Ecto neural progenitor cell (in vitro differentiated cells): ENCODE measurements around the gene MUC21.

ENCODE experiments used
- DNase-seq: peaks from one replicate; pipeline ENCODE4 v3.0.0-alpha.2; 2018; ENCODE audit warnings: low spot score

MUC21 gene

GRCh38 chr6:30983439-30983838 is at the start of gene MUC21:
Gene MUC21, plus strand, starts transcription at chr6:30983718. Its CDS starts 241 bp downstream, at chr6:30983959.
- no peak for DNase-seq

- DNase-seq = no peak
These were observed 48.5 kb upstream of the MUC21 start for GRCh38 chr6:30935018-30935417.

DNA sequence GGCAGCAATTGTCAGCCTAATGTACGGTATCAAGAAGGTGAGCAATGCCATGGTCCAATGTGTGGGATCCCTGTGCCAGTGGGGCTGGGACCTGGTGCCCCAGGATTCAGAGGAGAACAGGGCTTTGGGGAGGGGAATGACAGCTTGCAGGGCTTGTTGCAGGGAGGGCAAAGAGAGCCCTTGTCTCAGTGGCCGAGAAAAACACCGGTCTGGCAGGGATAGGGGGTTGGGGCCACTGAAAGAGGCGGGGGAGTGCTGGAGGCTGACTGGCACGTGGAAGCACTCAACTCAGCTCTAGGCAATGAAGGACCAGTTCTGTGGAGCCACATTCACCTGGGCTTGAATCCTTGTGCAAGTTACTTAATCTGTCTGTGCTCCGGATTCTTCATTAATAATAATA is 46.3 kb upstream of the MUC21 start:
- no peak for DNase-seq

GRCh38 chr6:30938730-30939129 is 44.8 kb upstream of the MUC21 start:
- no peak for DNase-seq

GRCh38 chr6:30939473-30939872 is 44.0 kb upstream of the MUC21 start:
- no peak for DNase-seq

- no peak for DNase-seq
These were observed 43.0 kb upstream of the MUC21 start, which contains the start of gene MUCL3 for GRCh38 chr6:30940361-30940986. Gene MUCL3, plus strand, starts transcription at chr6:30940973. Its CDS starts 27 bp downstream, at chr6:30941000.

- DNase-seq = peak; percentile 91
These were observed 41.0 kb upstream of the MUC21 start for GRCh38 chr6:30942338-30943060.

- DNase-seq = no peak
These were observed 39.5 kb upstream of the MUC21 start for GRCh38 chr6:30944051-30944450.

DNA sequence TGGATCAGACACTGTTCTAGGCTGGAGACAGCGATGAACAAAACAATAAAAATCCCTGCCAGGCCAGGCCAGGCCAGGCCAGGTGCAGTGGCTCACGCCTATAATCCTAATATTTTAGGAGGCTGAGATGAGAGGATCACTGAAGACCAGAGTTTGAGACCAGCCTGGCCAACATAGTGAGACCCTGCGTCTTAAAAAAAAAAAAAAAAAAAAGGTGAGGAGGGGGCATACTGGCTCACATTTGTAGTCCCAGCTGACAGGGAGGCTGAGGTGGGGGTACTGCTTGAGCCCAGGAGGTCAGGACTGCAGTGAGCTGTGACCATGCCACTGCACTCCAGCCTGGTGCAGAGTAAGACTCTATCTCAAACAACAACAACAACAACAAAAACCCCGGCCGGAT is 38.2 kb upstream of the MUC21 start:
- no peak for DNase-seq

- DNase-seq = no peak
These were observed 36.3 kb upstream of the MUC21 start for GRCh38 chr6:30947231-30947630.

- no peak for DNase-seq
These were observed 34.7 kb upstream of the MUC21 start for GRCh38 chr6:30948811-30949210.

DNA sequence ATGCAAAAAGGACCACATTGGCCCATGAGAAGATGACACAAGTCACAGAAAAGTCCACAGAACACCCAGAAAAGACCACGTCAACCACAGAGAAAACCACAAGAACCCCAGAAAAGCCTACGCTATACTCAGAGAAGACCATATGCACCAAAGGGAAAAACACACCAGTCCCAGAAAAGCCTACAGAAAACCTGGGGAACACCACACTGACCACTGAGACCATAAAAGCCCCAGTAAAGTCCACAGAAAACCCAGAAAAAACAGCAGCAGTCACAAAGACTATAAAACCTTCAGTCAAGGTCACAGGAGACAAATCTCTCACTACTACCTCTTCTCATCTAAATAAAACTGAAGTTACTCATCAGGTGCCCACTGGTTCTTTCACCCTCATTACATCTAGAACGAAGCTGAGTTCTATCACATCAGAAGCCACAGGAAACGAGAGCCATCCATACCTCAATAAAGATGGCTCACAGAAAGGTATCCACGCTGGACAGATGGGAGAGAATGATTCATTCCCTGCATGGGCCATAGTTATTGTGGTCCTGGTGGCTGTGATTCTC is 31.5 kb upstream of the MUC21 start:
- no peak for DNase-seq

GRCh38 chr6:30954631-30955366 is 28.7 kb upstream of the MUC21 start:
- DNase-seq = no peak

- peak; percentile 79 for DNase-seq
These were observed 28.0 kb upstream of the MUC21 start for GRCh38 chr6:30955367-30956042.

GRCh38 chr6:30957716-30958115 is 25.8 kb upstream of the MUC21 start:
- no peak for DNase-seq

DNA sequence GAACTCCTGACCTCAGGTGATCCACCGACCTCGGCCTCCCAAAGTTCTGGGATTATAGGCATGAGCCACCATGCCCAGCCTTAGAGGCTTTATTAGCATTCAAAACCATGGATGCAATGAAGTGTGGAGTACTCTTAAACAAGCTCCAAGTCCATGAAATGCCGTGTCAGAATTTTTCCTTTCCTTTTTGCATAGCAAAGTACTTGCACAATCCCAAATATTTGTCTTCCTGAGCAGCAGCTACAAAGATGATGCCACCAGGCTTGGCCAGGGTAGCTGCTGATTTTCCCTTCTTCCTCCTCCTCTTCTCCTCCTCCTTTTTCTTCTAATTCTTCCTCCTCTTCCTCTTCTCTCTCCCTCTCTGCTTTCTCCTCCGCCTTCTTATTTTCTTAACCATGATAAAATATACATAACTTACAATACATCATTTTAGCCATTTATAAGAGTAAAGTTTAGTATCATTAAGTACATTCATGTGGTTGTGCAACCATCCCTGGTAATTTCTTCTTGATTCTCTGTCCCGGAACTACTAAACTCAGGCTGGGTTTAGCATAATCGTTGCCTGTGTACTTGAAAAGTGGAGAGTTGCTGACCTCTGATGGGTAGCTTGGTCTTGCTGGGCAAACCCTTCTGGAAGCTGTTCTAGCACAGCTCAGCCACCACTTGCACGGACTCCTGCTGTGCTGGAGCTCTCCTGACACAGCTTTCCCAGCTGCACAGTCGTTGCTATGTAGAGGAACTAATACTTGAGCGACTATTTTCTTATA is 22.4 kb upstream of the MUC21 start:
- no peak for DNase-seq

DNA sequence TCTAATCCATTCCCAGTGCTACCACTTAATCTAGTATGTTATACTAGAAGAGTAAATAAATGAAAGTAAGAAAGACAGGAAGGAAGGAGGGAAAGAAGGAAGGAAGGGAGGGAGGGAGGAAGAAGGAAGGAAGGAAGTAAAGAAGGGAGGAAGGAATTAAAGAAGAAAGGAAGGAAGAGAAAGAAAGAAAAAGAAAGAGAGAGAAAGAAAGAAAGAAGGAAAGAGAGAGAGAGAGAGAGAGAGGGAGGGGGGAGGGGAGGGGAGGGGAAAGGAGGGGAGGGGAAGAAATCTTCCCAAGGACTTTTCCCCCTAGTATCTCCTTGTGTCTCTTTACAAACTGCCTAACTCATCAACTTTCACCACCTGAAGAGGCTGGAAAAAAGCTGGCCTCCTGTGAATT is 20.8 kb upstream of the MUC21 start:
- no peak for DNase-seq

GRCh38 chr6:30963641-30964040 is 19.9 kb upstream of the MUC21 start:
- DNase-seq = no peak

- DNase-seq = no peak
These were observed 19.4 kb upstream of the MUC21 start for GRCh38 chr6:30964075-30964474.

DNA sequence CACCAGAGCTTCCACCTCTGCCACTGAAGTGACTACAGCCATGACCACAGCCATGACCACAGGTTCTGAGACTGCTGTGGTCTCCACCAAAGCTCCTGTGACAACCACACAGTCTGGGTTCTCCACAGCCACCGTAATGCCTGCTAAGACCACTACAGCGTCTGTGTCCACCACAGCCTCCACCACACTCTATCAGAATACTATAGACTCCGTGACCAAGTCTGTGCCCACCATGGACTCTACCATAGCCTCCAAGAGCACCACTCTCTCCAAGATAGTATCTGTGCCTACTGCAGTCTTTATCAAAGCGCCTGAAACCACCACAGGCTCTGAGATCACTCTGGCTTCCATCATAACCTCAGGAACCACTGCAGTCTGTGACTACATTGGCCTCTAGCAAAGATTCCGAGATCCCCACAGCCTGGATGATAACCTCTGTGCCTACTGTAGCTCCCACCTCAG is 18.3 kb upstream of the MUC21 start:
- no peak for DNase-seq

GRCh38 chr6:30966154-30966553 is 17.4 kb upstream of the MUC21 start:
- no peak for DNase-seq
